ENCODE measurements around the gene NUF2. TPM values are rescaled to one million over a fixed set of nuclear protein-coding genes. Genes with fewer than 3 reads are reported as not detected.

NUF2 gene
- total RNA-seq, 2 experiments from 2014 or later = 31.7 to 32.7 TPM

GRCh38 chr1:163397451-163398200 lies 75.9 kb downstream of the NUF2 start:
- POLR2A ChIA-PET = no interaction called here

DNA sequence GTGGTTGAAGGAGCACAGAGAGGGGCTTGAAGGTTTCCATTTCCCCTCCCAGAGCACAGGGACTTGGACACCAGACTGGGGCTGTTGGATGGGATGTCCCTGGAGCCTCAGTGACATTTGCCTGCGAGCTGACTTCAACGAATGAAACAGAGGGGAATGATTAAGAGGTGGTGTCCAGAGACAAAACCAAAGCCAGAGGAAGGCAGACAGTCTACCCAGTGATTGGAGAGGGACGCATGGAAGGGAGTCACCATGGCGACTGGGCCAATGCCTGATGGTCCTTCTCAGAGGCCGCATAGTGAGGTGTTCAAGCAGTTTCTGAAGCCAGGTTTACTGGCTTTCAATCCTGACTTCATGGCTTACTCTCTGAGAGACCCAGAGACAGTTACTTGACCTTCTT lies 77.2 kb downstream of the NUF2 start:
- CTCF ChIA-PET = no interaction called here
- POLR2A ChIA-PET = no interaction called here

More at GRCh38 chr1:163397451-163398200, 75.9 kb downstream of the NUF2 start:
- CTCF ChIA-PET = interaction anchor here (0.5 kb wide), 1 partner anchor 115 kb away, joined by 3 read pairs; no protein-coding TSS in a partner anchor

GRCh38 chr1:163399976-163400601 lies 78.3 kb downstream of the NUF2 start:
- ChIA-PET CTCF (no interaction called here), POLR2A (no interaction called here)

GRCh38 chr1:163401211-163401610 lies 79.5 kb downstream of the NUF2 start:
- ChIA-PET POLR2A (no interaction called here), CTCF (no interaction called here)

Other genes starting within 250 kb of the NUF2 start
- gene RGS5, start 119.0 kb upstream of the NUF2 start, total RNA-seq = 1 to 10 TPM; 1.7 to 2.7 TPM

Measured in activated CD8-positive, alpha-beta memory T cell treated with anti-CD3 and anti-CD28 coated beads for 36 hours (primary cell).